Measurements from ENCODE around the gene MLN.
A peak's percentile ranks its signal among the peaks of the same experiment; 100 is the strongest.

MLN gene

GRCh38 chr6:33771146-33772081, 32.4 kb downstream of the MLN start:
- Histone ChIP-seq H4K20me1 (ENCODE audit: insufficient read depth, low read length) (peaks cover 25% of the 10 kb centered on the region), H3K27ac (ENCODE audit: low read length) (no peak overlapping the region), H3K79me2 (ENCODE audit: insufficient read depth, low read length) (no peaks in the 10 kb centered on the region), H3K9me3 (ENCODE audit: insufficient read depth, low read length, severe bottlenecking) (no peaks in the 10 kb centered on the region), H3K36me3 (ENCODE audit: insufficient read depth, low read length) (peaks cover 45% of the 10 kb centered on the region), H3K27me3 (ENCODE audit: insufficient read depth, low read length, poor library complexity) (no peaks in the 10 kb centered on the region), H3K4me3 (ENCODE audit: low read depth in 1 of 2, low read length in 2 of 2) (no peak overlapping the region), H3K4me1 (ENCODE audit: insufficient read depth, low read length) (no peaks in the 10 kb centered on the region), H2AFZ (ENCODE audit: low read depth, low read length) (no peak overlapping the region), H3K9ac (ENCODE audit: low read depth, low read length) (no peak overlapping the region), H3K4me2 (ENCODE audit: insufficient read depth, low read length) (no peak overlapping the region)
- TF ChIP-seq EZH2 (IDR thresholded peaks at IDR 0.05; ENCODE audit: borderline replicate concordance, low read depth, low read length, severe bottlenecking): no peak
- TF ChIP-seq, protein P1, sequence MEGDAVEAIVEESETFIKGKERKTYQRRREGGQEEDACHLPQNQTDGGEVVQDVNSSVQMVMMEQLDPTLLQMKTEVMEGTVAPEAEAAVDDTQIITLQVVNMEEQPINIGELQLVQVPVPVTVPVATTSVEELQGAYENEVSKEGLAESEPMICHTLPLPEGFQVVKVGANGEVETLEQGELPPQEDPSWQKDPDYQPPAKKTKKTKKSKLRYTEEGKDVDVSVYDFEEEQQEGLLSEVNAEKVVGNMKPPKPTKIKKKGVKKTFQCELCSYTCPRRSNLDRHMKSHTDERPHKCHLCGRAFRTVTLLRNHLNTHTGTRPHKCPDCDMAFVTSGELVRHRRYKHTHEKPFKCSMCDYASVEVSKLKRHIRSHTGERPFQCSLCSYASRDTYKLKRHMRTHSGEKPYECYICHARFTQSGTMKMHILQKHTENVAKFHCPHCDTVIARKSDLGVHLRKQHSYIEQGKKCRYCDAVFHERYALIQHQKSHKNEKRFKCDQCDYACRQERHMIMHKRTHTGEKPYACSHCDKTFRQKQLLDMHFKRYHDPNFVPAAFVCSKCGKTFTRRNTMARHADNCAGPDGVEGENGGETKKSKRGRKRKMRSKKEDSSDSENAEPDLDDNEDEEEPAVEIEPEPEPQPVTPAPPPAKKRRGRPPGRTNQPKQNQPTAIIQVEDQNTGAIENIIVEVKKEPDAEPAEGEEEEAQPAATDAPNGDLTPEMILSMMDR (IDR thresholded peaks at IDR 0.05; ENCODE audit: borderline replicate concordance, extremely low read depth, low read length, poor library complexity, severe bottlenecking): no peak
- ATAC-seq (ENCODE audit: insufficient read depth, low read depth) (no peak), DNase-seq (no peak)

DNA sequence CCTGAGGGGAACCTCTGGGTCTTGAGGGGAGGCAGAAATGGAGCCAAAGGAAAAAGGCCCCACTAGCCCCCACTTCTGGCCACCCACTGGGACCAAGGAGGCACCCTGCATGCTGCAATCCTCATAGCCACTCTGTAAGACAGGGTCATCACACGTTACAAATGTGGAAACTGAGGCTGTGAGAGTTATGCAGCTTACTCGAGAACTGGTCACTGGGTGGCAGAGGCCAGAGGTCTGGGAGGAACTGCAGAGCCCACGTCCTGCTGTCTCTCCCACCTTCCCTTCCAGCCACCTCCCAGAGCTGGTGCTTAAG, 33.0 kb downstream of the MLN start:
- Histone ChIP-seq H4K20me1 (ENCODE audit: insufficient read depth, low read length) (peaks cover 20% of the 10 kb centered on the region), H3K4me2 (ENCODE audit: insufficient read depth, low read length) (no peak overlapping the region), H2AFZ (ENCODE audit: low read depth, low read length) (no peak overlapping the region), H3K9me3 (ENCODE audit: insufficient read depth, low read length, severe bottlenecking) (no peaks in the 10 kb centered on the region), H3K27ac (ENCODE audit: low read length) (no peak overlapping the region), H3K9ac (ENCODE audit: low read depth, low read length) (no peak overlapping the region), H3K27me3 (ENCODE audit: insufficient read depth, low read length, poor library complexity) (no peaks in the 10 kb centered on the region), H3K36me3 (ENCODE audit: insufficient read depth, low read length) (peaks cover 38% of the 10 kb centered on the region), H3K79me2 (ENCODE audit: insufficient read depth, low read length) (no peaks in the 10 kb centered on the region), H3K4me3 (ENCODE audit: low read depth in 1 of 2, low read length in 2 of 2) (no peak overlapping the region), H3K4me1 (ENCODE audit: insufficient read depth, low read length) (no peaks in the 10 kb centered on the region)
- TF ChIP-seq, protein P1 (IDR thresholded peaks at IDR 0.05; ENCODE audit: borderline replicate concordance, extremely low read depth, low read length, poor library complexity, severe bottlenecking): no peak
- TF ChIP-seq EZH2 (IDR thresholded peaks at IDR 0.05; ENCODE audit: borderline replicate concordance, low read depth, low read length, severe bottlenecking): no peak
- no peak for DNase-seq
- no peak for ATAC-seq (ENCODE audit: insufficient read depth, low read depth)

DNA sequence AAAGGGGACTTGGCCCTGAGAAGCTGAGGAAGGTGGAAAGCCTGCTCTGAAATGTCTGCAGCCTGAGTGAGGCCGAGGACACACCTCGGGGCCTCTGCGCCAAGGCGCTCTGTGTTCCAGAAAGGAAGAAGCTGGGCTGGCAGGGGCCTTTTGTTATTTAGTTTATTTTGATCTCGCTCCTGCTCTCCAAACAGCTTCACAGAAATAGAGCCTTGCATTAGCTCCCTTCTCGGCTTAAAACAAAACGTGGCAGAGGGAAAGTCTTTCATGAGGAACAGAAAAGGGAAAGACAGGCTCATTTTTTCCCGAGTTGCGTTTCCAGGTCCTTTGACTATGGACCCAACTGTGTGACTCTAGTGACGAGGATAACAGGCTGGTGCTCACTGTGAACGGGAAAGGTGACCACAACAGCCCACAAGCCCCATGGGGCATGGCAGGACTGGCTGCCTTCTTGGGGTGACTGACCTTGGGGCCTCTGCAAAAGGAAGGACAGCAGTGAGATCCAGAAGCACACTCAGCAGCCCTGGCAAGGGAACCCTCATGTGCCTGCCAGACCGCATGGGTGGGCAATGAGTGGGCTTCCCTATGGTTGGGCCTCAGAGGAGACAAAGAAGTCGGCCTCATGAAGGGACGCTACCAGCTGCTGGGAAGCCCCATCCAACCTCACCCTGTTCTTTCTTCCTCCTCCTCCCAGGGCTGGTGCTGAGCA, 33.5 kb downstream of the MLN start:
- Histone ChIP-seq H4K20me1 (ENCODE audit: insufficient read depth, low read length) (peaks cover 17% of the 10 kb centered on the region), H3K9me3 (ENCODE audit: insufficient read depth, low read length, severe bottlenecking) (no peaks in the 10 kb centered on the region), H3K27me3 (ENCODE audit: insufficient read depth, low read length, poor library complexity) (no peaks in the 10 kb centered on the region), H3K4me3 (ENCODE audit: low read depth in 1 of 2, low read length in 2 of 2) (no peak overlapping the region), H3K9ac (ENCODE audit: low read depth, low read length) (no peak overlapping the region), H3K4me1 (ENCODE audit: insufficient read depth, low read length) (no peaks in the 10 kb centered on the region), H2AFZ (ENCODE audit: low read depth, low read length) (no peak overlapping the region), H3K36me3 (ENCODE audit: insufficient read depth, low read length) (peaks cover 33% of the 10 kb centered on the region), H3K79me2 (ENCODE audit: insufficient read depth, low read length) (no peaks in the 10 kb centered on the region), H3K27ac (ENCODE audit: low read length) (no peak overlapping the region), H3K4me2 (ENCODE audit: insufficient read depth, low read length) (no peak overlapping the region)
- ATAC-seq (ENCODE audit: insufficient read depth, low read depth): 0 out of 3 replicates have a peak, but pooled peaks have one; percentile 21
- no peak for DNase-seq
- TF ChIP-seq, protein P1 (IDR thresholded peaks at IDR 0.05; ENCODE audit: borderline replicate concordance, extremely low read depth, low read length, poor library complexity, severe bottlenecking): no peak
- TF ChIP-seq EZH2 (IDR thresholded peaks at IDR 0.05; ENCODE audit: borderline replicate concordance, low read depth, low read length, severe bottlenecking): no peak

Measured in DND-41 (cell line).